HEK293 (cell line): ENCODE measurements around the gene TCF12.

Source experiments
- CTCF ChIA-PET: fragments of 350-600 bp; formaldehyde crosslinking; extraction: SDS; loops from one replicate; lab custom pipeline; 2021; ENCODE audit warnings: antibody characterized with exemption; lab: Yijun Ruan, JAX
- POLR2A ChIA-PET: fragments of 300-600 bp; formaldehyde crosslinking; extraction: SDS; loops from one replicate; lab custom pipeline; 2020; ENCODE audit warnings: antibody characterized with exemption, inconsistent platforms; lab: Yijun Ruan, JAX
- H3K27ac ChIP-seq: fragments of 200-500 bp; sonication (Bioruptor generic); 2 replicates; pipeline ENCODE4 v1.5.1; 2014; ENCODE audit warnings: low read depth, low read length, control low read depth, inconsistent platforms; ENCODE audit errors: extremely low read depth
- H3K36me3 ChIP-seq, 2 experiments: fragments of 200-500 bp in 1 of 2; sonication (Bioruptor generic) in 1 of 2; 1 replicate in 1 of 2; 2 replicates in 1 of 2; pipeline ENCODE4 v1.5.1; 2014 to 2017; ENCODE audit warnings: inconsistent platforms in 2 of 2, low read length in 2 of 2; ENCODE audit not compliant: control insufficient read depth in 2 of 2, insufficient read depth in 1 of 2
- H3K4me1 ChIP-seq: fragments of 200-500 bp; sonication (Bioruptor generic); 2 replicates; pipeline ENCODE4 v1.5.1; 2014; ENCODE audit warnings: mild to moderate bottlenecking, low read length, inconsistent platforms; ENCODE audit not compliant: control insufficient read depth, insufficient read depth
- H3K4me3 ChIP-seq: 2 replicates; pipeline ENCODE4 v1.5.1; 2011; ENCODE audit warnings: low read depth, mild to moderate bottlenecking, control low read depth, low read length, moderate library complexity
- H3K9me3 ChIP-seq: fragments of 200-500 bp; sonication (Bioruptor generic); 2 replicates; pipeline ENCODE4 v1.5.1; 2014; ENCODE audit warnings: low read depth, low read length, inconsistent platforms; ENCODE audit not compliant: control insufficient read depth, insufficient read depth
- BCL11B ChIP-seq: fragments of 450-650 bp; formaldehyde crosslinking; IDR thresholded peaks from 2 replicates; pipeline ENCODE4 v1.5.1; 2016; ENCODE audit warnings: low read depth, missing biosample characterization, missing genetic modification characterization
- HOXC10 ChIP-seq: sonication (generic); formaldehyde crosslinking; IDR thresholded peaks from 2 replicates; pipeline ENCODE4 v1.8.1; 2023; ENCODE audit warnings: mild to moderate bottlenecking, missing genetic modification reagents
- IKZF3 ChIP-seq: fragments of 450-650 bp; IDR thresholded peaks from 2 replicates; pipeline ENCODE4 v1.5.0; 2018; ENCODE audit warnings: missing biosample characterization, mild to moderate bottlenecking, missing genetic modification characterization, moderate library complexity
- KLF9 ChIP-seq: fragments of 450-650 bp; formaldehyde crosslinking; IDR thresholded peaks from 2 replicates; pipeline ENCODE4 v1.5.1; 2016; ENCODE audit warnings: missing biosample characterization, missing genetic modification characterization, low read depth
- MEIS1 ChIP-seq: sonication (generic); formaldehyde crosslinking; IDR thresholded peaks from 2 replicates; pipeline ENCODE4 v1.8.1; 2022; ENCODE audit warnings: missing genetic modification reagents, mild to moderate bottlenecking, borderline replicate concordance
- REPIN1 ChIP-seq: fragments of 450-650 bp; formaldehyde crosslinking; IDR thresholded peaks from 2 replicates; pipeline ENCODE4 v1.5.1; 2017; ENCODE audit warnings: missing biosample characterization, missing genetic modification characterization, low read depth
- SP7 ChIP-seq: fragments of 450-650 bp; formaldehyde crosslinking; IDR thresholded peaks from 2 replicates; pipeline ENCODE4 v1.5.1; 2016; ENCODE audit warnings: missing biosample characterization, missing genetic modification characterization
- ZBTB20 ChIP-seq: fragments of 450-650 bp; formaldehyde crosslinking; IDR thresholded peaks from 2 replicates; pipeline ENCODE4 v1.5.1; 2016; ENCODE audit warnings: missing biosample characterization, missing genetic modification characterization
- ZBTB26 ChIP-seq: fragments of 450-650 bp; formaldehyde crosslinking; optimal IDR thresholded peaks from 2 replicates; pipeline ENCODE3; 2016; ENCODE audit warnings: missing biosample characterization, mild to moderate bottlenecking, missing genetic modification characterization
- ZFHX2 ChIP-seq: fragments of 450-650 bp; formaldehyde crosslinking; conservative IDR thresholded peaks from 2 replicates; pipeline ENCODE4 v1.5.1; 2016; ENCODE audit warnings: missing biosample characterization, missing genetic modification characterization
- ZNF132 ChIP-seq: fragments of 450-650 bp; formaldehyde crosslinking; IDR thresholded peaks from 2 replicates; pipeline ENCODE4 v1.5.1; 2017; ENCODE audit warnings: missing biosample characterization, missing genetic modification characterization, borderline replicate concordance
- ZNF16 ChIP-seq: fragments of 450-650 bp; formaldehyde crosslinking; IDR thresholded peaks from 2 replicates; pipeline ENCODE4 v1.5.1; 2016; ENCODE audit warnings: low read depth, missing biosample characterization, missing genetic modification characterization
- ZNF18 ChIP-seq: fragments of 450-650 bp; formaldehyde crosslinking; IDR thresholded peaks from 2 replicates; pipeline ENCODE4 v1.5.1; 2016; ENCODE audit warnings: missing biosample characterization, missing genetic modification characterization
- ZNF211 ChIP-seq: fragments of 450-650 bp; formaldehyde crosslinking; IDR thresholded peaks from 2 replicates; pipeline ENCODE4 v1.5.1; 2016; ENCODE audit warnings: low read depth, missing biosample characterization, missing genetic modification characterization
- ZNF24 ChIP-seq: fragments of 450-650 bp; formaldehyde crosslinking; IDR thresholded peaks from 2 replicates; pipeline ENCODE4 v1.5.1; 2016; ENCODE audit warnings: missing biosample characterization, missing genetic modification characterization
- ZNF324 ChIP-seq: fragments of 450-650 bp; formaldehyde crosslinking; IDR thresholded peaks from 2 replicates; pipeline ENCODE4 v1.5.1; 2016; ENCODE audit warnings: missing biosample characterization, missing genetic modification characterization
- ZNF391 ChIP-seq: fragments of 450-650 bp; formaldehyde crosslinking; IDR thresholded peaks from 2 replicates; pipeline ENCODE4 v1.5.1; 2016; ENCODE audit warnings: low read depth, missing biosample characterization, missing genetic modification characterization, borderline replicate concordance
- ZNF404 ChIP-seq: fragments of 450-650 bp; formaldehyde crosslinking; IDR thresholded peaks from 2 replicates; pipeline ENCODE4 v1.5.1; 2017; ENCODE audit warnings: missing biosample characterization, missing genetic modification characterization
- ZNF473 ChIP-seq: fragments of 450-650 bp; formaldehyde crosslinking; IDR thresholded peaks from 2 replicates; pipeline ENCODE4 v1.5.1; 2017; ENCODE audit warnings: missing biosample characterization, missing genetic modification characterization
- ZNF558 ChIP-seq: fragments of 450-650 bp; formaldehyde crosslinking; IDR thresholded peaks from 2 replicates; pipeline ENCODE4 v1.5.1; 2016; ENCODE audit warnings: missing biosample characterization, missing genetic modification characterization
- ZNF560 ChIP-seq: fragments of 450-650 bp; formaldehyde crosslinking; IDR thresholded peaks from 2 replicates; pipeline ENCODE4 v1.5.1; 2017; ENCODE audit warnings: missing biosample characterization, missing genetic modification characterization, borderline replicate concordance
- ZNF571 ChIP-seq: fragments of 450-650 bp; formaldehyde crosslinking; IDR thresholded peaks from 2 replicates; pipeline ENCODE4 v1.5.0; 2017; ENCODE audit warnings: missing biosample characterization, missing genetic modification characterization
- ZNF621 ChIP-seq: fragments of 450-650 bp; formaldehyde crosslinking; IDR thresholded peaks from 2 replicates; pipeline ENCODE4 v1.5.1; 2017; ENCODE audit warnings: missing biosample characterization, missing genetic modification characterization
- ZNF658 ChIP-seq: fragments of 450-650 bp; formaldehyde crosslinking; IDR thresholded peaks from 2 replicates; pipeline ENCODE4; 2016; ENCODE audit warnings: missing biosample characterization, missing genetic modification characterization
- ZNF660 ChIP-seq: fragments of 450-650 bp; IDR thresholded peaks from 2 replicates; pipeline ENCODE4 v1.5.1; 2018; ENCODE audit warnings: missing biosample characterization, mild to moderate bottlenecking, missing genetic modification characterization
- ZNF664 ChIP-seq: fragments of 450-650 bp; formaldehyde crosslinking; IDR thresholded peaks from 2 replicates; pipeline ENCODE4 v1.5.1; 2016; ENCODE audit warnings: missing biosample characterization, missing genetic modification characterization
- ZNF792 ChIP-seq: fragments of 450-650 bp; formaldehyde crosslinking; IDR thresholded peaks from 2 replicates; pipeline ENCODE4 v1.5.1; 2016; ENCODE audit warnings: missing biosample characterization, missing genetic modification characterization
- ZNF830 ChIP-seq: fragments of 450-650 bp; IDR thresholded peaks from 2 replicates; pipeline ENCODE4 v1.5.0; 2018; ENCODE audit warnings: missing biosample characterization, missing genetic modification characterization, low read depth, mild to moderate bottlenecking, moderate library complexity
- ZSCAN4 ChIP-seq: fragments of 450-650 bp; formaldehyde crosslinking; IDR thresholded peaks from 2 replicates; pipeline ENCODE4 v1.5.1; 2017; ENCODE audit warnings: missing biosample characterization, missing genetic modification characterization

The TCF12 gene

GRCh38 chr15:56883088-56883487 is 35.4 kb upstream of the TCF12 start:
- CTCF ChIA-PET = no interaction called here
- TF ChIP-seq ZNF473 (no peak), ZNF664 (tag by site-specific recombination) (no peak), ZBTB20 (tag by site-specific recombination) (no peak), REPIN1 (no peak), BCL11B (tag by site-specific recombination) (no peak), ZNF324 (tag by site-specific recombination) (no peak), SP7 (tag by site-specific recombination) (no peak), ZNF558 (tag by site-specific recombination) (no peak), KLF9 (no peak), ZNF560 (tag by site-specific recombination) (no peak), ZNF621 (tag by site-specific recombination) (no peak), IKZF3 (tag by site-specific recombination) (no peak), ZNF16 (tag by site-specific recombination) (no peak), MEIS1 (CRISPR knock-in tag) (no peak), ZNF391 (tag by site-specific recombination) (no peak), ZNF658 (tag by site-specific recombination) (no peak), ZNF404 (tag by site-specific recombination) (no peak), ZFHX2 (no peak)
- TF ChIP-seq, all 188 proteins: peak for 0
- H3K4me1 ChIP-seq = no peaks in the 10 kb centered on the region
- POLR2A ChIA-PET = no interaction called here
- no peaks in the 10 kb centered on the region for H3K9me3 ChIP-seq
- H3K4me3 ChIP-seq = no peak overlapping the region
- H3K27ac ChIP-seq = no peak overlapping the region
- no peaks in the 10 kb centered on the region for H3K36me3 ChIP-seq

- no peaks in the 10 kb centered on the region for H3K4me1 ChIP-seq
- CTCF ChIA-PET = interaction anchor here (1.2 kb wide), 1 partner anchor 395 kb away, joined by 3 read pairs; no protein-coding TSS in a partner anchor
- peak overlapping the region; percentile 61 for H3K4me3 ChIP-seq
- POLR2A ChIA-PET = interaction anchor here (0.6 to 2.9 kb wide), 2 partner anchors 32 to 76 kb away, joined by 3 to 29 read pairs; partner anchors contain the start of gene TCF12
- no peaks in the 10 kb centered on the region for H3K9me3 ChIP-seq
- H3K36me3 ChIP-seq = no peaks in the 10 kb centered on the region
- TF ChIP-seq ZSCAN4 (no peak), ZNF211 (tag by site-specific recombination) (no peak), HOXC10 (0 out of 2 replicates have a peak, but pooled peaks have one; percentile 2)
- TF ChIP-seq, all 188 proteins: peak for 1
- peak overlapping the region; percentile 54; the same call in 1 of the 2 replicates for H3K27ac ChIP-seq
Observed at GRCh38 chr15:56886363-56886931, 32.0 kb upstream of the TCF12 start.

GRCh38 chr15:56886932-56887781 is 31.3 kb upstream of the TCF12 start:
- Histone ChIP-seq H3K4me1 (no peaks in the 10 kb centered on the region), H3K9me3 (no peaks in the 10 kb centered on the region), H3K4me3 (peak overlapping the region; percentile 61), H3K36me3 (no peaks in the 10 kb centered on the region), H3K27ac (peak overlapping the region; percentile 54)
- ChIA-PET CTCF (interaction anchor here (0.7 kb wide), 2 partner anchors 31 to 70 kb away, joined by 3 to 4 read pairs; partner anchors contain the start of gene TCF12), POLR2A (interaction anchor here (0.7 to 2.9 kb wide), 3 partner anchors 27 to 76 kb away, joined by 3 to 29 read pairs (median 4); partner anchors contain the start of gene TCF12)
- TF ChIP-seq ZNF792 (tag by site-specific recombination) = no peak
- TF ChIP-seq ZNF660 (tag by site-specific recombination) = peak; percentile 87
- TF ChIP-seq ZNF571 (tag by site-specific recombination) = no peak
- TF ChIP-seq ZBTB26 (tag by site-specific recombination) = peak; percentile 95
- no peak for TF ChIP-seq ZNF18 (tag by site-specific recombination)
- TF ChIP-seq ZNF830 = no peak
- no peak; the same call in 1 of the 2 replicates for TF ChIP-seq ZNF24
- no peak for TF ChIP-seq ZNF132
